Measurements from ENCODE around the gene LGALS4.
"Not testable (repeated sequence)": the region's sequence is repeated elsewhere in the genome, so short reads cannot be mapped to it uniquely, and the experiment has no call there.

DNA sequence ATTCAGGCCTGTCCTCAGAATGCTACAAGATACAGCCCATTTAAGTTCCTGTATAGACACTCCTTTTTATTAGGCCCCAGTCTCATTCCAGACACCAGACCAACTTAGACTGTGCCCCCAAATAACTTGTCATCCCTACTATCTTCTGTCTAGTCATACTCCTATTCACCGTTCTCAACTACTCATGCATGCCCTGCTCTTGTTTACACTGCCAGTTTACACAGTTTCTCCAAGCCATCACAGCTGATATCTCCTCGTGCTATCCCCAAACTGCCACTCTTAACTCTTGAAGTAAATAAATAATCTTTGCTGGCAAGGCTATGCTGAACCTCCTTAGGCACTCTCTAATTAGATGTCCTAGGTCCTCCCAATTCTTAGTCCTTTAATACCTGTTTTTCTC, 58.5 kb downstream of the LGALS4 start:
- TF ChIP-seq, protein P1, sequence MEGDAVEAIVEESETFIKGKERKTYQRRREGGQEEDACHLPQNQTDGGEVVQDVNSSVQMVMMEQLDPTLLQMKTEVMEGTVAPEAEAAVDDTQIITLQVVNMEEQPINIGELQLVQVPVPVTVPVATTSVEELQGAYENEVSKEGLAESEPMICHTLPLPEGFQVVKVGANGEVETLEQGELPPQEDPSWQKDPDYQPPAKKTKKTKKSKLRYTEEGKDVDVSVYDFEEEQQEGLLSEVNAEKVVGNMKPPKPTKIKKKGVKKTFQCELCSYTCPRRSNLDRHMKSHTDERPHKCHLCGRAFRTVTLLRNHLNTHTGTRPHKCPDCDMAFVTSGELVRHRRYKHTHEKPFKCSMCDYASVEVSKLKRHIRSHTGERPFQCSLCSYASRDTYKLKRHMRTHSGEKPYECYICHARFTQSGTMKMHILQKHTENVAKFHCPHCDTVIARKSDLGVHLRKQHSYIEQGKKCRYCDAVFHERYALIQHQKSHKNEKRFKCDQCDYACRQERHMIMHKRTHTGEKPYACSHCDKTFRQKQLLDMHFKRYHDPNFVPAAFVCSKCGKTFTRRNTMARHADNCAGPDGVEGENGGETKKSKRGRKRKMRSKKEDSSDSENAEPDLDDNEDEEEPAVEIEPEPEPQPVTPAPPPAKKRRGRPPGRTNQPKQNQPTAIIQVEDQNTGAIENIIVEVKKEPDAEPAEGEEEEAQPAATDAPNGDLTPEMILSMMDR (conservative IDR thresholded peaks at IDR 0.05) = not testable (repeated sequence)
- not testable (repeated sequence) for TF ChIP-seq ZFX (IDR thresholded peaks at IDR 0.05)

All from C4-2B (cell line).